ENCODE measurements around the gene C19orf38. TPM values are rescaled to one million over a fixed set of nuclear protein-coding genes. Genes with fewer than 3 reads are reported as not detected.
A peak's percentile ranks its signal among the peaks of the same experiment; 100 is the strongest.

Gene C19orf38
- total and polyA plus RNA-seq, 9 donors, result 0.52 to 4.1 (median 1.0) TPM

- H3K4me3 ChIP-seq, result peak overlapping the region; percentile 51
- no peak for DNase-seq
- no peaks in the 10 kb centered on the region for H3K27me3 ChIP-seq
- TF ChIP-seq POLR2A (IDR thresholded peaks at IDR 0.05), result no peak
- no peak for TF ChIP-seq CTCF (IDR thresholded peaks at IDR 0.05)
- no peak for TF ChIP-seq EP300 (IDR thresholded peaks at IDR 0.05)
- no peaks in the 10 kb centered on the region for H3K36me3 ChIP-seq
- intact Hi-C loops (cut with DNase I), result loop anchor here in 2 of 4 donors (5.0 to 10.0 kb wide), 2 partner anchors 54 to 57 kb away; partner anchors contain the start of genes TIMM29 (in 2 of the 2) and YIPF2 (in 2 of the 2)
- no peaks in the 10 kb centered on the region for H3K4me1 ChIP-seq (ENCODE audit: insufficient read depth)
- 1 to 2% (median 2%) methylated on average over 16 to 22 of the region's 22 CpGs for WGBS, 3 donors
- H3K27ac ChIP-seq, result peak overlapping the region; percentile 33 to 70
- no peaks in the 10 kb centered on the region for H3K9me3 ChIP-seq
Observed at GRCh38 chr19:10870501-10870954, 22.3 kb downstream of the C19orf38 start.

- DNase-seq, result peak; percentile 99 to 100 (median 100)
- H3K36me3 ChIP-seq, result no peaks in the 10 kb centered on the region
- no peaks in the 10 kb centered on the region for H3K4me1 ChIP-seq (ENCODE audit: insufficient read depth)
- TF ChIP-seq POLR2A (IDR thresholded peaks at IDR 0.05) (no peak), CTCF (IDR thresholded peaks at IDR 0.05) (peak; percentile 26 to 97 (median 94))
- H3K9me3 ChIP-seq, result no peaks in the 10 kb centered on the region
- peak within 1 kb of the TSS; percentile 67 for H3K4me3 ChIP-seq
- H3K27ac ChIP-seq, result peak within 1 kb of the TSS; percentile 70 to 78
- no peaks in the 10 kb centered on the region for H3K27me3 ChIP-seq
- WGBS, 3 donors, result 0% methylated on average over 13 to 98 of the region's 99 CpGs
- intact Hi-C loops (cut with DNase I), result loop anchor here in 2 of 4 donors (5.0 to 10.0 kb wide), 2 partner anchors 54 to 56 kb away; partner anchors contain the start of genes TIMM29 (in 2 of the 2) and YIPF2 (in 2 of the 2)
Observed at GRCh38 chr19:10870955-10871603, 22.9 kb downstream of the C19orf38 start, which contains the start of gene CARM1. TSS of gene CARM1 (plus strand) at chr19:10871553. CDS start at chr19:10871703, 150 bp downstream.

GRCh38 chr19:10871711-10872545 lies 23.7 kb downstream of the C19orf38 start:
- Histone ChIP-seq H3K27me3 (no peaks in the 10 kb centered on the region), H3K36me3 (no peaks in the 10 kb centered on the region), H3K4me1 (ENCODE audit: insufficient read depth) (no peaks in the 10 kb centered on the region), H3K9me3 (no peaks in the 10 kb centered on the region), H3K27ac (peak overlapping the region; percentile 55 to 78), H3K4me3 (peak overlapping the region; percentile 67)
- peak; percentile 56 to 80 (median 77) for DNase-seq
- WGBS, 3 donors, result 0 to 1% (median 1%) methylated on average over 36 to 90 of the region's 90 CpGs
- TF ChIP-seq CTCF (IDR thresholded peaks at IDR 0.05) (no peak), EP300 (IDR thresholded peaks at IDR 0.05) (no peak), POLR2A (IDR thresholded peaks at IDR 0.05) (no peak)
- intact Hi-C loops (cut with DNase I), result loop anchor here in 2 of 4 donors (5.0 to 10.0 kb wide), 2 partner anchors 53 to 55 kb away; partner anchors contain the start of genes TIMM29 (in 2 of the 2) and YIPF2 (in 2 of the 2)

- Histone ChIP-seq H3K9me3 (no peaks in the 10 kb centered on the region), H3K27me3 (no peaks in the 10 kb centered on the region), H3K4me3 (peak overlapping the region; percentile 67), H3K36me3 (no peaks in the 10 kb centered on the region), H3K4me1 (ENCODE audit: insufficient read depth) (no peaks in the 10 kb centered on the region), H3K27ac (peak overlapping the region in 1 of 2 donors; percentile 55)
- TF ChIP-seq EP300 (IDR thresholded peaks at IDR 0.05) (no peak), POLR2A (IDR thresholded peaks at IDR 0.05) (no peak), CTCF (IDR thresholded peaks at IDR 0.05) (no peak)
- DNase-seq, result no peak
- intact Hi-C loops (cut with DNase I), result loop anchor here in 2 of 4 donors (5.0 to 10.0 kb wide), 2 partner anchors 52 to 55 kb away; partner anchors contain the start of genes TIMM29 (in 2 of the 2) and YIPF2 (in 2 of the 2)
- 3 to 4% (median 3%) methylated on average over 16 of the region's 16 CpGs for WGBS, 3 donors
Observed at GRCh38 chr19:10872546-10873107, 24.4 kb downstream of the C19orf38 start.
